Liver (tissue), 9 donors: ENCODE measurements around the gene CRYL1. TPM values are rescaled to one million over a fixed set of nuclear protein-coding genes. Genes with fewer than 3 reads are reported as not detected.

Experiments used
- DNase-seq: peaks from one replicate; pipeline ENCODE4 v3.0.0-alpha.2; 2017; ENCODE audit warnings: low spot score
- H3K27ac ChIP-seq, 2 donors: one replicate each; pipeline ENCODE4 v1.7.0; 2013; ENCODE audit warnings: inconsistent platforms in 2 of 2, low read length in 2 of 2, control low read depth in 1 of 2, low read depth in 1 of 2, mild to moderate bottlenecking in 1 of 2
- H3K27me3 ChIP-seq, 4 donors: one replicate each; pipeline versions ENCODE4 v1.6.1 to v1.7.0; 2013; ENCODE audit warnings: low read length in 3 of 4, inconsistent platforms in 1 of 4, mild to moderate bottlenecking in 1 of 4, moderate library complexity in 1 of 4; ENCODE audit not compliant: control insufficient read depth in 4 of 4, insufficient read depth in 4 of 4
- H3K36me3 ChIP-seq, 4 donors: one replicate each; pipeline versions ENCODE4 v1.6.1 to v1.7.0; 2013; ENCODE audit warnings: low read length in 3 of 4, mild to moderate bottlenecking in 3 of 4, low read depth in 1 of 4, moderate library complexity in 1 of 4; ENCODE audit not compliant: control insufficient read depth in 4 of 4, insufficient read depth in 3 of 4
- H3K4me1 ChIP-seq, 4 donors: one replicate each; pipeline versions ENCODE4 v1.6.1 to v1.7.0; 2013; ENCODE audit warnings: low read length in 3 of 4, mild to moderate bottlenecking in 3 of 4, moderate library complexity in 1 of 4; ENCODE audit not compliant: control insufficient read depth in 4 of 4, insufficient read depth in 4 of 4
- H3K4me3 ChIP-seq, 3 donors: one replicate each; pipeline versions ENCODE4 v1.6.1 to v1.7.0; 2013; ENCODE audit warnings: low read length in 3 of 3, control low read depth in 1 of 3, low read depth in 1 of 3, mild to moderate bottlenecking in 1 of 3
- H3K9ac ChIP-seq, 2 donors: one replicate each; pipeline ENCODE4 v1.7.0; 2013; ENCODE audit warnings: low read length in 2 of 2, mild to moderate bottlenecking in 2 of 2, moderate library complexity in 2 of 2, control low read depth in 1 of 2, low read depth in 1 of 2
- H3K9me3 ChIP-seq, 4 donors: one replicate each; pipeline versions ENCODE4 v1.6.1 to v1.7.0; 2013; ENCODE audit warnings: low read length in 3 of 4; ENCODE audit not compliant: control insufficient read depth in 4 of 4
- ATF3 ChIP-seq: IDR thresholded peaks from 2 replicates; pipeline ENCODE4 v1.6.1; 2016; ENCODE audit warnings: antibody characterized with exemption
- CTCF ChIP-seq: fragments of 150-350 bp; IDR thresholded peaks from 2 replicates; pipeline ENCODE4 v1.5.1; 2017; ENCODE audit warnings: improper control_type of control experiment, low read depth, low read length; ENCODE audit not compliant: missing input control
- EGR1 ChIP-seq, 2 donors: IDR thresholded peaks; 2 replicates each; pipeline ENCODE4 v1.6.1; 2016 to 2018; ENCODE audit warnings: antibody characterized with exemption in 2 of 2, low read depth in 2 of 2
- FOXA2 ChIP-seq: IDR thresholded peaks from 2 replicates; pipeline ENCODE4 v1.6.1; 2016; ENCODE audit warnings: antibody characterized with exemption
- JUND ChIP-seq, 2 donors: IDR thresholded peaks; 2 replicates each; pipeline ENCODE4 v1.6.1; 2016; ENCODE audit warnings: antibody characterized with exemption in 2 of 2
- MAX ChIP-seq: IDR thresholded peaks from 2 replicates; pipeline ENCODE4 v1.6.1; 2016; ENCODE audit warnings: antibody characterized with exemption
- NR2F2 ChIP-seq: IDR thresholded peaks from 2 replicates; pipeline ENCODE4 v1.6.1; 2016; ENCODE audit warnings: antibody characterized with exemption
- RAD21 ChIP-seq, 2 donors: IDR thresholded peaks; 2 replicates each; pipeline ENCODE4 v1.6.1; 2016; ENCODE audit warnings: antibody characterized with exemption in 2 of 2, mild to moderate bottlenecking in 2 of 2
- REST ChIP-seq: IDR thresholded peaks from 2 replicates; pipeline ENCODE4 v1.6.1; 2016; ENCODE audit warnings: antibody characterized with exemption, mild to moderate bottlenecking
- RXRA ChIP-seq, 2 donors: IDR thresholded peaks; 2 replicates each; pipeline ENCODE4 v1.6.1; 2017 to 2018; ENCODE audit warnings: antibody characterized with exemption in 2 of 2, mild to moderate bottlenecking in 1 of 2
- TAF1 ChIP-seq: conservative IDR thresholded peaks from 2 replicates; pipeline ENCODE4 v1.6.1; 2016; ENCODE audit warnings: antibody characterized with exemption, mild to moderate bottlenecking
- YY1 ChIP-seq: IDR thresholded peaks from 2 replicates; pipeline ENCODE4 v1.6.1; 2016; ENCODE audit warnings: antibody characterized with exemption, mild to moderate bottlenecking
- ZBTB33 ChIP-seq: IDR thresholded peaks from 2 replicates; pipeline ENCODE4 v1.6.1; 2016; ENCODE audit warnings: antibody characterized with exemption
- WGBS: extraction: QIAGEN DNeasy Blood & Tissue Kit; methylation state at CpG from one replicate; pipeline ENCODE4 v1.1.7; 2013; 5-methylcytosine and 5-hydroxymethylcytosine counted together
- polyA plus RNA-seq, 2 donors: library from polyadenylated mRNA; stranded (reverse) in 1 of 2; unstranded in 1 of 2; fragments of 200-250 nt in 1 of 2; fragments of >200 nt in 1 of 2; fragmentation: Nextera tagmentation in 1 of 2; extraction: Ambion mirVana in 1 of 2; gene quantifications; one replicate each; pipeline versions ENCODE4 v1.2.1 to v1.2.3, GENCODE V29; 2013 to 2015
- total RNA-seq, 2 donors: library from RNA; depleted of rRNA; stranded (reverse); fragments of >200 nt; gene quantifications; one replicate each; pipeline ENCODE4 v1.2.3, GENCODE V29; 2014
- donor health status: healthy.
- donor health status: healthy.
- donor health status: healthy.
- donor health status: healthy.
- donor health status: healthy.

The CRYL1 gene
- total and polyA plus RNA-seq, 4 donors, result 87.8 to 179 (median 168) TPM

- TF ChIP-seq CTCF (peak; percentile 6), FOXA2 (no peak), RAD21 (IDR thresholded peaks at IDR 0.05) (peak; percentile 19 to 30), RXRA (IDR thresholded peaks at IDR 0.05) (peak; percentile 8 to 33)
- 50% methylated on average over 2 of the region's 2 CpGs for WGBS
- Histone ChIP-seq H3K9me3 (no peaks in the 10 kb centered on the region), H3K4me1 (peaks cover 3 to 13% (median 10%) of the 10 kb centered on the region in 4 donors), H3K4me3 (no peak overlapping the region), H3K27me3 (no peaks in the 10 kb centered on the region), H3K36me3 (peaks cover 0 to 5% (median 0%) of the 10 kb centered on the region in 4 donors), H3K9ac (peak overlapping the region in 1 of 2 donors; percentile 13), H3K27ac (no peak overlapping the region)
- no peak for DNase-seq
Measured at GRCh38 chr13:20573636-20574035, 48.0 kb upstream of the CRYL1 start.

GRCh38 chr13:20573186-20573585 is 47.5 kb upstream of the CRYL1 start:
- Histone ChIP-seq H3K9me3 (no peaks in the 10 kb centered on the region), H3K27me3 (no peaks in the 10 kb centered on the region), H3K9ac (no peak overlapping the region), H3K4me3 (no peak overlapping the region), H3K27ac (peak overlapping the region in 1 of 2 donors; percentile 27), H3K36me3 (peaks cover 0 to 5% (median 0%) of the 10 kb centered on the region in 4 donors), H3K4me1 (peaks cover 5 to 14% (median 11%) of the 10 kb centered on the region in 4 donors)
- WGBS, result 45% methylated on average over 4 of the region's 4 CpGs
- no peak for DNase-seq
- TF ChIP-seq EGR1 (IDR thresholded peaks at IDR 0.05; ENCODE audit: low read depth in 2 of 2), result no peak
- no peak for TF ChIP-seq TAF1
- peak; percentile 2 for TF ChIP-seq YY1

- H3K4me3 ChIP-seq, result no peak overlapping the region
- H3K27me3 ChIP-seq, result no peaks in the 10 kb centered on the region
- TF ChIP-seq RAD21 (IDR thresholded peaks at IDR 0.05) (no peak), EGR1 (IDR thresholded peaks at IDR 0.05; ENCODE audit: low read depth in 2 of 2) (no peak), ZBTB33 (no peak), CTCF (no peak), YY1 (no peak), ATF3 (no peak), NR2F2 (no peak), REST (no peak), JUND (IDR thresholded peaks at IDR 0.05) (no peak), MAX (no peak), RXRA (IDR thresholded peaks at IDR 0.05) (no peak)
- no peak overlapping the region for H3K27ac ChIP-seq
- H3K9me3 ChIP-seq, result no peaks in the 10 kb centered on the region
- H3K4me1 ChIP-seq, result peaks cover 5 to 22% (median 11%) of the 10 kb centered on the region in 4 donors
- H3K9ac ChIP-seq, result no peak overlapping the region
- DNase-seq, result no peak
- peaks cover 0 to 5% (median 0%) of the 10 kb centered on the region in 4 donors for H3K36me3 ChIP-seq
Measured at GRCh38 chr13:20571676-20572075, 46.0 kb upstream of the CRYL1 start.
